Peyer's patch (tissue), 4 donors: ENCODE results near the gene SPEF2.

Source experiments
- POLR2A ChIP-seq, 2 donors: fragments of 450-650 bp; IDR thresholded peaks; one replicate each; pipeline ENCODE4 v1.5.1; 2017; ENCODE audit warnings: antibody characterized with exemption in 2 of 2, mild to moderate bottlenecking in 2 of 2, moderate library complexity in 2 of 2
- TF ChIP-seq, protein P1 (sequence below), 6 experiments: fragments of 450-650 bp in 4 of 6; fragments of 200-600 bp in 2 of 6; sonication (generic) in 1 of 6; IDR thresholded peaks; one replicate each; pipeline ENCODE4 v1.5.1; 2017 to 2019; ENCODE audit warnings: antibody characterized with exemption in 6 of 6, mild to moderate bottlenecking in 3 of 6, moderate library complexity in 1 of 6

DNA sequence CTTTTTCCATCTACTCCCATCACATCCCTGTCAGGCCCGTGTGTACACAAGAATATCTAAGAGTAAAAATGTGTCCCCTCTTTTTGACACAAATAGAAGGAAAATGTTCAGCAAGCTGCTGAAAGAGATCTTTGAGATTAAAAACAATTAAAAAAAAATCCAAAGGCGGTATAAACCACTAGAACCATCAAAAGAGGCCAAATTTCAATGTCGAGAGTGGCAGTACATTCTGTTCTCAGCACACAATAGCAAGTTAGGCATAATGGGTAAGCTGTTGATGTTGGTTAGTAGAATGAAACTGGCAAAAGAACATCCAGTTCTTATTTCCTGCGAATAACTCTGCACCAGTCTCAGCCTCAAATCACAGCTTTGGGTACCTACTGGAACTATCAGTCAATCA, 143.9 kb downstream of the SPEF2 start:
- TF ChIP-seq, protein P1, sequence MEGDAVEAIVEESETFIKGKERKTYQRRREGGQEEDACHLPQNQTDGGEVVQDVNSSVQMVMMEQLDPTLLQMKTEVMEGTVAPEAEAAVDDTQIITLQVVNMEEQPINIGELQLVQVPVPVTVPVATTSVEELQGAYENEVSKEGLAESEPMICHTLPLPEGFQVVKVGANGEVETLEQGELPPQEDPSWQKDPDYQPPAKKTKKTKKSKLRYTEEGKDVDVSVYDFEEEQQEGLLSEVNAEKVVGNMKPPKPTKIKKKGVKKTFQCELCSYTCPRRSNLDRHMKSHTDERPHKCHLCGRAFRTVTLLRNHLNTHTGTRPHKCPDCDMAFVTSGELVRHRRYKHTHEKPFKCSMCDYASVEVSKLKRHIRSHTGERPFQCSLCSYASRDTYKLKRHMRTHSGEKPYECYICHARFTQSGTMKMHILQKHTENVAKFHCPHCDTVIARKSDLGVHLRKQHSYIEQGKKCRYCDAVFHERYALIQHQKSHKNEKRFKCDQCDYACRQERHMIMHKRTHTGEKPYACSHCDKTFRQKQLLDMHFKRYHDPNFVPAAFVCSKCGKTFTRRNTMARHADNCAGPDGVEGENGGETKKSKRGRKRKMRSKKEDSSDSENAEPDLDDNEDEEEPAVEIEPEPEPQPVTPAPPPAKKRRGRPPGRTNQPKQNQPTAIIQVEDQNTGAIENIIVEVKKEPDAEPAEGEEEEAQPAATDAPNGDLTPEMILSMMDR (IDR thresholded peaks at IDR 0.05), result no peak
- no peak for TF ChIP-seq POLR2A (IDR thresholded peaks at IDR 0.05)
